IMR-90 (cell line): Measurements from ENCODE around the gene ECM1. TPM values are rescaled to one million over a fixed set of nuclear protein-coding genes. Genes with fewer than 3 reads are reported as not detected.

Source experiments
- ATAC-seq: fragments of 200-7000 bp; cut with Tn5 transposase; 2 replicates; pipeline ENCODE4 v1.9.1; 2020; ENCODE audit warnings: low read depth, mild to moderate bottlenecking, moderate library complexity
- BruUV-seq: library from RNA; stranded (reverse); fragments of 400-500 nt; replicated peaks from 2 replicates; lab custom pipeline; 2021; lab: Mats Ljungman, UMichigan
- CTCF ChIA-PET: fragments of 300-600 bp; formaldehyde crosslinking; extraction: SDS; loops from one replicate; lab custom pipeline; 2021; ENCODE audit warnings: antibody characterized with exemption; lab: Yijun Ruan, JAX
- POLR2A ChIA-PET: fragments of 300-600 bp; sonication (Branson Sonifier 250); formaldehyde crosslinking; loops from one replicate; lab custom pipeline; 2022; ENCODE audit warnings: antibody characterized with exemption; ENCODE audit not compliant: unreplicated experiment; lab: Charles Lee
- DNase-seq: peaks from one replicate; pipeline ENCODE4 v3.0.0; 2013
- H2AFZ ChIP-seq: replicated peaks from 2 replicates; pipeline ENCODE3; 2013; ENCODE audit warnings: low read length, mild to moderate bottlenecking; ENCODE audit not compliant: poor library complexity
- H2AK5ac ChIP-seq: 2 replicates; pipeline ENCODE4 v1.6.1; 2013; ENCODE audit warnings: low read depth, low read length, inconsistent platforms
- H2AK9ac ChIP-seq: replicated peaks from 2 replicates; pipeline ENCODE3; 2013; ENCODE audit warnings: mild to moderate bottlenecking, low read depth, low read length, moderate library complexity; ENCODE audit not compliant: poor library complexity
- H2BK120ac ChIP-seq: 2 replicates; pipeline ENCODE4 v1.6.1; 2013; ENCODE audit warnings: low read depth, low read length, inconsistent platforms
- H2BK15ac ChIP-seq: 3 replicates; pipeline ENCODE4 v1.6.1; 2013; ENCODE audit warnings: low read depth, low read length, inconsistent platforms
- H2BK20ac ChIP-seq: 2 replicates; pipeline ENCODE4 v1.6.1; 2013; ENCODE audit warnings: low read depth, mild to moderate bottlenecking, inconsistent platforms, low read length, moderate library complexity
- H2BK5ac ChIP-seq: 2 replicates; pipeline ENCODE4 v1.6.1; 2013; ENCODE audit warnings: mild to moderate bottlenecking, low read depth, low read length, inconsistent platforms; ENCODE audit not compliant: poor library complexity, severe bottlenecking
- H3K14ac ChIP-seq: replicated peaks from 2 replicates; pipeline ENCODE4 v1.6.1; 2013; ENCODE audit warnings: low read depth, low read length, inconsistent platforms
- H3K18ac ChIP-seq: 2 replicates; pipeline ENCODE4 v1.6.1; 2013; ENCODE audit warnings: low read depth, low read length, control low read depth
- H3K23ac ChIP-seq: 2 replicates; pipeline ENCODE4 v1.6.1; 2013; ENCODE audit warnings: low read depth, low read length, inconsistent platforms
- H3K27ac ChIP-seq: 2 replicates; pipeline ENCODE4 v1.5.1; 2013; ENCODE audit warnings: mild to moderate bottlenecking, control low read depth, low read length; ENCODE audit not compliant: insufficient read depth
- H3K27me3 ChIP-seq: 2 replicates; pipeline ENCODE4 v1.6.1; 2013; ENCODE audit warnings: low read length; ENCODE audit not compliant: control insufficient read depth, insufficient read depth
- H3K36me3 ChIP-seq: 2 replicates; pipeline ENCODE4 v1.6.1; 2013; ENCODE audit warnings: low read length, mixed read lengths; ENCODE audit not compliant: control insufficient read depth, insufficient read depth
- H3K4ac ChIP-seq: 2 replicates; pipeline ENCODE4 v1.6.1; 2013; ENCODE audit warnings: low read depth, low read length, inconsistent platforms
- H3K4me1 ChIP-seq: 2 replicates; pipeline ENCODE4 v1.6.1; 2013; ENCODE audit warnings: low read length, mixed read lengths; ENCODE audit not compliant: control insufficient read depth, insufficient read depth
- H3K4me2 ChIP-seq: 2 replicates; pipeline ENCODE4 v1.6.1; 2013; ENCODE audit warnings: low read depth, mild to moderate bottlenecking, control low read depth, low read length, moderate library complexity
- H3K4me3 ChIP-seq: 2 replicates; pipeline ENCODE4 v1.5.1; 2013; ENCODE audit warnings: low read depth, mild to moderate bottlenecking, control low read depth, low read length, moderate library complexity; ENCODE audit not compliant: insufficient read depth
- H3K56ac ChIP-seq: 2 replicates; pipeline ENCODE4 v1.6.1; 2013; ENCODE audit warnings: low read length, inconsistent platforms; ENCODE audit not compliant: insufficient read depth; ENCODE audit errors: extremely low read depth
- H3K79me1 ChIP-seq, 2 experiments: 2 replicates each; pipeline ENCODE4 v1.6.1; 2013; ENCODE audit warnings: low read length in 2 of 2, inconsistent platforms in 1 of 2, low read depth in 1 of 2
- H3K9ac ChIP-seq: 2 replicates; pipeline ENCODE4 v1.6.1; 2013; ENCODE audit warnings: low read depth, low read length, control low read depth
- H3K9me1 ChIP-seq: 2 replicates; pipeline ENCODE4 v1.6.1; 2013; ENCODE audit warnings: low read length, inconsistent platforms; ENCODE audit not compliant: insufficient read depth
- H3K9me3 ChIP-seq: 2 replicates; pipeline ENCODE4 v1.6.1; 2013; ENCODE audit warnings: low read length; ENCODE audit not compliant: control insufficient read depth, insufficient read depth
- H4K20me1 ChIP-seq: 2 replicates; pipeline ENCODE4 v1.6.1; 2013; ENCODE audit warnings: low read length, inconsistent platforms; ENCODE audit not compliant: insufficient read depth
- H4K5ac ChIP-seq: 2 replicates; pipeline ENCODE4 v1.6.1; 2013; ENCODE audit warnings: mild to moderate bottlenecking, low read depth, low read length, control low read depth
- H4K8ac ChIP-seq, 2 experiments: 2 replicates each; pipeline ENCODE4 v1.6.1; 2013; ENCODE audit warnings: low read depth in 2 of 2, low read length in 2 of 2, control low read depth in 1 of 2, inconsistent platforms in 1 of 2
- H4K91ac ChIP-seq: 2 replicates; pipeline ENCODE4 v1.6.1; 2013; ENCODE audit warnings: low read depth, low read length, inconsistent platforms; ENCODE audit not compliant: insufficient read depth
- FOS ChIP-seq: fragments of 150-350 bp; IDR thresholded peaks from 2 replicates; pipeline ENCODE4 v1.6.1; 2016; ENCODE audit warnings: low read depth, low read length
- MAFK ChIP-seq: IDR thresholded peaks from 2 replicates; pipeline ENCODE4 v1.6.1; 2012; ENCODE audit warnings: low read depth, low read length, improper control_type of control experiment
- MAZ ChIP-seq: IDR thresholded peaks from 2 replicates; pipeline ENCODE4 v1.6.1; 2012; ENCODE audit warnings: low read depth, mild to moderate bottlenecking, low read length, improper control_type of control experiment, moderate library complexity, borderline replicate concordance
- NFE2L2 ChIP-seq: fragments of 150-350 bp; IDR thresholded peaks from 2 replicates; pipeline ENCODE4 v1.6.1; 2016; ENCODE audit warnings: low read depth, mild to moderate bottlenecking, low read length
- POLR2A ChIP-seq: IDR thresholded peaks from 2 replicates; pipeline ENCODE4 v1.6.1; 2012; ENCODE audit warnings: mild to moderate bottlenecking, low read depth, low read length
- RAD21 ChIP-seq: IDR thresholded peaks from 2 replicates; pipeline ENCODE4 v1.6.1; 2012; ENCODE audit warnings: low read length, improper control_type of control experiment
- RFX5 ChIP-seq: IDR thresholded peaks from 2 replicates; pipeline ENCODE4 v1.8.0; 2012; ENCODE audit warnings: low read depth, mild to moderate bottlenecking, low read length, moderate library complexity
- SMC3 ChIP-seq: fragments of 150-350 bp; IDR thresholded peaks from 2 replicates; pipeline ENCODE4 v1.6.1; 2016; ENCODE audit warnings: low read depth, mild to moderate bottlenecking, antibody characterized with exemption, low read length, moderate library complexity
- WGBS, 2 experiments: methylation state at CpG; one replicate each; pipeline versions ENCODE4 v1.1.5 to v1.1.7; 2013; ENCODE audit warnings: missing lambda C conversion rate in 2 of 2; ENCODE audit not compliant: insufficient read length in 1 of 2; ENCODE audit errors: extremely low coverage in 2 of 2; 5-methylcytosine and 5-hydroxymethylcytosine counted together
- dilution Hi-C: fragments of 300-500 bp; cut with HindIII; formaldehyde crosslinking; loops from one replicate; pipeline ENCODE4 v1.14.3; 2018; ENCODE audit warnings: low sequenced_read_pairs; ENCODE audit not compliant: unreplicated experiment
- in situ Hi-C: fragments of 300-500 bp; cut with MboI; formaldehyde crosslinking; loops from 3 replicates; pipeline ENCODE4 v1.14.3; 2019; ENCODE audit warnings: low sequenced_read_pairs, inconsistent platforms, mixed read lengths
- intact Hi-C: fragments of 100-400 bp; cut with micrococcal nuclease; formaldehyde crosslinking; loops from 2 replicates; pipeline ENCODE4 v1.10.0; 2022
- polyA plus RNA-seq, 3 experiments: library from polyadenylated mRNA; depleted of rRNA; stranded (reverse); fragments of >200 nt; gene quantifications; 2 replicates each; pipeline ENCODE4 v1.2.3, GENCODE V29; 2012; ENCODE audit warnings: low replicate concordance in 1 of 3
- total RNA-seq: library from RNA; depleted of rRNA; stranded (reverse); fragments of >200 nt; gene quantifications from 2 replicates; pipeline ENCODE4 v1.2.3, GENCODE V29; 2012
- TF ChIP-seq, protein P1 (sequence below): conservative IDR thresholded peaks from 2 replicates; pipeline ENCODE4 v1.5.1; 2012; ENCODE audit warnings: mild to moderate bottlenecking, low read depth, low read length, improper control_type of control experiment

ECM1 gene
- total and polyA plus RNA-seq, 2 of the 4 experiments (the other 2 are of a cell fraction), result 20.1 to 230 TPM

- dilution Hi-C loops, result no loop called here
- WGBS, 2 experiments, result 80% methylated on average over 11 of the region's 28 CpGs; no CpG with 5 or more reads in 1 of the 2 experiments
- Histone ChIP-seq H2BK120ac (no peak overlapping the region), H3K27me3 (no peaks in the 10 kb centered on the region), H3K79me1 (peaks cover 16 to 76% of the 10 kb centered on the region in 2 experiments), H3K14ac (no peak overlapping the region), H4K20me1 (peaks cover 20% of the 10 kb centered on the region), H3K9me3 (no peaks in the 10 kb centered on the region), H3K36me3 (peaks cover 5% of the 10 kb centered on the region), H2BK5ac (no peak overlapping the region), H2BK20ac (no peak overlapping the region), H3K9me1 (peaks cover 23% of the 10 kb centered on the region), H3K4me3 (no peak overlapping the region), H3K56ac (no peak overlapping the region), H2AK9ac (peak overlapping the region; percentile 23), H2AFZ (no peak overlapping the region), H3K4ac (no peak overlapping the region), H4K5ac (no peak overlapping the region), H4K91ac (no peak overlapping the region), H3K18ac (no peak overlapping the region), H2BK15ac (no peak overlapping the region), H4K8ac (no peak overlapping the region), H3K4me1 (peaks cover 24% of the 10 kb centered on the region), H3K23ac (no peak overlapping the region), H3K4me2 (no peak overlapping the region), H2AK5ac (no peak overlapping the region), H3K9ac (no peak overlapping the region), H3K27ac (no peak overlapping the region)
- ChIA-PET CTCF (interaction anchor here (0.7 to 2.1 kb wide), 2 partner anchors 61 to 70 kb away, joined by 4 to 7 read pairs; partner anchors contain the start of gene ENSA), POLR2A (no interaction called here)
- TF ChIP-seq, protein P1, sequence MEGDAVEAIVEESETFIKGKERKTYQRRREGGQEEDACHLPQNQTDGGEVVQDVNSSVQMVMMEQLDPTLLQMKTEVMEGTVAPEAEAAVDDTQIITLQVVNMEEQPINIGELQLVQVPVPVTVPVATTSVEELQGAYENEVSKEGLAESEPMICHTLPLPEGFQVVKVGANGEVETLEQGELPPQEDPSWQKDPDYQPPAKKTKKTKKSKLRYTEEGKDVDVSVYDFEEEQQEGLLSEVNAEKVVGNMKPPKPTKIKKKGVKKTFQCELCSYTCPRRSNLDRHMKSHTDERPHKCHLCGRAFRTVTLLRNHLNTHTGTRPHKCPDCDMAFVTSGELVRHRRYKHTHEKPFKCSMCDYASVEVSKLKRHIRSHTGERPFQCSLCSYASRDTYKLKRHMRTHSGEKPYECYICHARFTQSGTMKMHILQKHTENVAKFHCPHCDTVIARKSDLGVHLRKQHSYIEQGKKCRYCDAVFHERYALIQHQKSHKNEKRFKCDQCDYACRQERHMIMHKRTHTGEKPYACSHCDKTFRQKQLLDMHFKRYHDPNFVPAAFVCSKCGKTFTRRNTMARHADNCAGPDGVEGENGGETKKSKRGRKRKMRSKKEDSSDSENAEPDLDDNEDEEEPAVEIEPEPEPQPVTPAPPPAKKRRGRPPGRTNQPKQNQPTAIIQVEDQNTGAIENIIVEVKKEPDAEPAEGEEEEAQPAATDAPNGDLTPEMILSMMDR, result no peak
- TF ChIP-seq MAZ (no peak), NFE2L2 (no peak), FOS (no peak), RAD21 (no peak), SMC3 (no peak), RFX5 (no peak), POLR2A (no peak; the same call in 1 of the 2 replicates), MAFK (no peak)
- in situ Hi-C loops, result loop anchor here (10.0 kb wide), 1 partner anchor 294 kb away; the partner anchor contains the start of gene APH1A
- intact Hi-C loops, result no loop called here
- ATAC-seq (no peak), DNase-seq (no peak)
- BruUV-seq, result no TSS peak
Observed at GRCh38 chr1:150558761-150559655, 51.1 kb downstream of the ECM1 start.
